ENCODE measurements around the gene OTOL1. TPM values are rescaled to one million over a fixed set of nuclear protein-coding genes. Genes with fewer than 3 reads are reported as not detected.

OTOL1 gene
- not detected in 2 replicates for total RNA-seq

DNA sequence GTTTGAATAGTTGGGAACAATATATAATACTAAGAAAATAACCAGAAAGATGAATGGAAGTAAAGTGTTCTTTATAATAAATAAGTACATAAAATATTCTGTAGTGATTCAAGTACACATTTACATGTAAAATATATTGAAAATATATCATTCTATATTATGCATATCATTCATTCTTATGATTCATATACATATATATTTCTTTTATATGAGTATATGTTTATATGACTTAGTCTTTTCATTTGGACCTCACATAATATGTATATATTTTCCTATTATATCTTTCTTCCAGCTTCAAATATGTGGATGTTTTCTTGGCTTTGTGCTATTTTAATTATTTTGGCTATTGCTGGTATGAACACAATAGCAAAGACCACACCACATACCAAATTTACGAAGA lies at the start of gene OTOL1:
Gene OTOL1, plus strand, starts transcription at position 301 of the 400 bp plus-strand sequence. Its CDS starts 0 bp downstream, at position 301.

Other genes starting within 250 kb of the OTOL1 start
- not detected in 2 replicates for gene SPTSSB, start 125.3 kb upstream of the OTOL1 start, total RNA-seq